ENCODE measurements around the gene PIK3AP1. TPM values are rescaled to one million over a fixed set of nuclear protein-coding genes. Genes with fewer than 3 reads are reported as not detected.

The PIK3AP1 gene
- total RNA-seq, 4 donors from 2014 or later, result 16.6 to 34.7 (median 29.7) TPM

GRCh38 chr10:96622013-96622787 is 98.1 kb downstream of the PIK3AP1 start:
- TF ChIP-seq CTCF (IDR thresholded peaks at IDR 0.05), result no peak
- DNase-seq (ENCODE audit: low spot score) (no peak), ATAC-seq (ENCODE audit: low FRiP score) (no peak)

GRCh38 chr10:96619796-96620773 is 100.2 kb downstream of the PIK3AP1 start:
- ATAC-seq (ENCODE audit: low FRiP score) (peak; percentile 47), DNase-seq (ENCODE audit: low spot score) (no peak)
- no peak for TF ChIP-seq CTCF (IDR thresholded peaks at IDR 0.05)

- no peak for TF ChIP-seq CTCF (IDR thresholded peaks at IDR 0.05)
- DNase-seq (ENCODE audit: low spot score), result no peak
- ATAC-seq (ENCODE audit: low FRiP score), result no peak
These were observed 101.2 kb downstream of the PIK3AP1 start for GRCh38 chr10:96619120-96619519.

GRCh38 chr10:96618653-96619052 is 101.7 kb downstream of the PIK3AP1 start:
- peak; percentile 46 for ATAC-seq (ENCODE audit: low FRiP score)
- no peak for DNase-seq (ENCODE audit: low spot score)
- TF ChIP-seq CTCF (IDR thresholded peaks at IDR 0.05), result no peak

GRCh38 chr10:96616961-96617360 is 103.4 kb downstream of the PIK3AP1 start:
- ATAC-seq (ENCODE audit: low FRiP score) (no peak), DNase-seq (ENCODE audit: low spot score) (no peak)
- no peak for TF ChIP-seq CTCF (IDR thresholded peaks at IDR 0.05)

GRCh38 chr10:96614515-96614914 is 105.8 kb downstream of the PIK3AP1 start:
- ATAC-seq (ENCODE audit: low FRiP score) (no peak), DNase-seq (ENCODE audit: low spot score) (no peak)
- no peak for TF ChIP-seq CTCF (IDR thresholded peaks at IDR 0.05)
